Measurements from ENCODE around the gene PPIL1. TPM values are rescaled to one million over a fixed set of nuclear protein-coding genes. Genes with fewer than 3 reads are reported as not detected.
A peak's percentile ranks its signal among the peaks of the same experiment; 100 is the strongest.

PPIL1 gene
- total and polyA plus RNA-seq, 2 of the 13 experiments (the other 11 are each of a cell fraction or from before 2014, with no cell fraction given) = 74.2 to 144 TPM

DNA sequence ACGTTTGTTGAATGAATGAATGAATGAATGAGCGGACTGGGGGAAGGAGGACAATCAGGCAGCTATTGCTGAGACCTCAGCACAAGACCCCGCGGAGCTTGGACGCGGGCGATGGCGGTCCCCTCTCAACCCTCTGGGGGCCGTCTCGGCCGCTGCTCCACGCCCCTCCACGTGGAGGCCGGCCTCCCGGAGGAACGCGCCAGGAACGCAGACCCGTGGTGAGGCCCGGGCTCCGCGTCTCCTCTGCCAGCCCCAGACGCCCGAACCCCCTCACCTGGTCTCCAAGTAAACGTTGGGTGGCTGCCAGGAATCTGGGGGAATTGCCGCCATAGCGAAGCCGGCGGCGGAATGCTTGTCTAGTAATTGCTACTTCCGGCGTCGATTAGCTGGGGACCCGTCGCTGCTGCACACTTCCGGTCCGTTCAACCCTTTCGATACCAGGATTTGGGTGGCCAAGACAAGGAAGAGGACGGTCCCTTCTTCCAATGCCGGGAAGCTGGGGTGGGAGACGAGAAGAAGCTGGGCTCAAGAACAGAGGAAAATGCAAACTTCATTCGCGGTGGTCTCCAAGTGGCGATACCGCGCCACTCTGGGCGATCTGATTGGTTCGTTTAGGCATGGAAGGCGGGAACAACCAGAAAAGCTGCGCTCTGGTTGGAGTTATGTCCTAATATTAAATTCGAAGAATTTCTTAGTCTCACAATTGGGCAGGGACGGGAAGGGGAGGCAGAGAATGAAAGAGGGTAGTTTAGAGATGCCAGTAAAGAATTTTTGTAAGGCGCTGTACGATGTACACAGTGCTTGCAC, at the start of gene PPIL1 (continued):
- TF ChIP-seq THAP11 (CRISPR knock-in tag; IDR thresholded peaks at IDR 0.05) = peak; percentile 95
- TF ChIP-seq FOSL1 (CRISPR knock-in tag; IDR thresholded peaks at IDR 0.05; ENCODE audit: borderline replicate concordance) = no peak
- peak; percentile 99 for TF ChIP-seq MXD3 (CRISPR knock-in tag; IDR thresholded peaks at IDR 0.05)
- no peak for TF ChIP-seq ZNF383 (CRISPR knock-in tag; IDR thresholded peaks at IDR 0.05; ENCODE audit: borderline replicate concordance)
- no peak for TF ChIP-seq ZNF230 (CRISPR knock-in tag; IDR thresholded peaks at IDR 0.05)
- TF ChIP-seq ATRX (CRISPR knock-in tag; IDR thresholded peaks at IDR 0.05; ENCODE audit: borderline replicate concordance) = no peak
- TF ChIP-seq ZNF318 (CRISPR knock-in tag; IDR thresholded peaks at IDR 0.05) = no peak
- TF ChIP-seq DNMT3B (CRISPR knock-in tag; conservative IDR thresholded peaks at IDR 0.05) = no peak
- TF ChIP-seq SP140L (CRISPR knock-in tag; IDR thresholded peaks at IDR 0.05; ENCODE audit: borderline replicate concordance) = 0 out of 2 replicates have a peak, but pooled peaks have one; percentile 37
- TF ChIP-seq GLI4 (CRISPR knock-in tag; IDR thresholded peaks at IDR 0.05; ENCODE audit: borderline replicate concordance) = peak; percentile 95
- TF ChIP-seq ELF3 (CRISPR knock-in tag; IDR thresholded peaks at IDR 0.05) = peak; percentile 82
- 0 out of 2 replicates have a peak, but pooled peaks have one; percentile 37 for TF ChIP-seq ZNF550 (CRISPR knock-in tag; IDR thresholded peaks at IDR 0.05; ENCODE audit: borderline replicate concordance)
- TF ChIP-seq ARID3A (IDR thresholded peaks at IDR 0.05; ENCODE audit: low read depth, low read length) = peak; percentile 56
- TF ChIP-seq ZNF337 (CRISPR knock-in tag; IDR thresholded peaks at IDR 0.05; ENCODE audit: borderline replicate concordance, low read depth) = peak; percentile 97; the same call in 1 of the 2 replicates
- no peak; the same call in 1 of the 2 replicates for TF ChIP-seq NFATC3 (CRISPR knock-in tag; IDR thresholded peaks at IDR 0.05)

Data from HepG2 (cell line).